Measurements from ENCODE around the gene CNTN4.

CNTN4 gene

DNA sequence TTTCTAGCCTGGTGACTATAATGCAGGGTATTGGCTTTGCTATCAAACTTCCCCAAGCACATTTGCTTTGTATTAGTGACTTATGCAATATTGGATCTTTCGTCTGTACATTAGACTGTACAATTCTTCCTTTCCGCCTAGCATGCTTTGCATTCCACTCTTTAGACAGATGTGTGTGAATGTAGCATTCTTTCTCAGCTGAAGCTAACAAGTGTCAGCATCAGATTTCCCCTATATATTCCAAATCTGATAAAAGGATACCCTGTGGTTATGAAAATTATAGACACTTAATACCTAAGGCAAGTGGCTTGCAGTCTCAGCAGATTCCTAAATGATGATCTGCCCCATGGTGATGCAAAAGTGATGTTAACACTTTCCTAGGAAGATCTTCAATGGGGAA, 360.1 kb downstream of the CNTN4 start:
- TF ChIP-seq TARDBP (IDR thresholded peaks at IDR 0.05) (no peak), NFRKB (IDR thresholded peaks at IDR 0.05) (no peak), LEF1 (IDR thresholded peaks at IDR 0.05; ENCODE audit: borderline replicate concordance) (no peak), L3MBTL2 (conservative IDR thresholded peaks at IDR 0.05) (no peak), FOXK2 (IDR thresholded peaks at IDR 0.05) (no peak), ZNF384 (IDR thresholded peaks at IDR 0.05) (no peak), CTBP1 (IDR thresholded peaks at IDR 0.05; ENCODE audit: borderline replicate concordance) (no peak), SP1 (IDR thresholded peaks at IDR 0.05) (no peak), ELF4 (IDR thresholded peaks at IDR 0.05) (no peak), FOXM1 (IDR thresholded peaks at IDR 0.05; ENCODE audit: borderline replicate concordance) (no peak), HDGF (IDR thresholded peaks at IDR 0.05; ENCODE audit: borderline replicate concordance) (no peak), SUZ12 (IDR thresholded peaks at IDR 0.05) (no peak), FOXA1 (IDR thresholded peaks at IDR 0.05) (no peak), BHLHE40 (IDR thresholded peaks at IDR 0.05; ENCODE audit: borderline replicate concordance) (no peak), ARNT (IDR thresholded peaks at IDR 0.05) (no peak)
- TF ChIP-seq, protein P1, sequence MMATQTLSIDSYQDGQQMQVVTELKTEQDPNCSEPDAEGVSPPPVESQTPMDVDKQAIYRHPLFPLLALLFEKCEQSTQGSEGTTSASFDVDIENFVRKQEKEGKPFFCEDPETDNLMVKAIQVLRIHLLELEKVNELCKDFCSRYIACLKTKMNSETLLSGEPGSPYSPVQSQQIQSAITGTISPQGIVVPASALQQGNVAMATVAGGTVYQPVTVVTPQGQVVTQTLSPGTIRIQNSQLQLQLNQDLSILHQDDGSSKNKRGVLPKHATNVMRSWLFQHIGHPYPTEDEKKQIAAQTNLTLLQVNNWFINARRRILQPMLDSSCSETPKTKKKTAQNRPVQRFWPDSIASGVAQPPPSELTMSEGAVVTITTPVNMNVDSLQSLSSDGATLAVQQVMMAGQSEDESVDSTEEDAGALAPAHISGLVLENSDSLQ (IDR thresholded peaks at IDR 0.05): no peak
- CTCF ChIA-PET: no interaction called here
- POLR2A ChIA-PET: no interaction called here
- no peak for DNase-seq (ENCODE audit: extremely low spot score)

DNA sequence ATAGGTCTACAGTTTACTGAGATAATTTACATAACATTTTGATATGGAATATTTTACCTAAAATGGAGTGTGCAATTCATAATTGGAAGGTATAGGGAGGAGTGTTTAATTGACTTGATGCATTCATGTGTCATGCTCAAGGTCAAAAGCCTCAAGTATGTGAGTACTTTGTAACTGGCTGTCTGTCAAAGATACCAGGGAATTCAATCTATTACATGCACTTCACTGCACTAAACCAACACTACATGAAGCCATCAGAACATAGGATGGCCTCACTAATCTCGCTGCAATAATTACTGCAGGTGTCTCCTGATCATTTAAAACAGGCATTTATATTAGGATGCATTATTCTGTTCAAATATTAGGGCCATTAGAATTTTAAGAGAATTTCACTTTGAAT, 367.2 kb downstream of the CNTN4 start:
- no peak for TF ChIP-seq CTBP1 (IDR thresholded peaks at IDR 0.05; ENCODE audit: borderline replicate concordance)
- no peak for TF ChIP-seq ARNT (IDR thresholded peaks at IDR 0.05)
- TF ChIP-seq FOXM1 (IDR thresholded peaks at IDR 0.05; ENCODE audit: borderline replicate concordance): no peak
- TF ChIP-seq NFRKB (IDR thresholded peaks at IDR 0.05): no peak
- TF ChIP-seq, protein P1 (IDR thresholded peaks at IDR 0.05): no peak
- TF ChIP-seq FOXK2 (IDR thresholded peaks at IDR 0.05): no peak
- ChIA-PET CTCF (no interaction called here), POLR2A (no interaction called here)
- DNase-seq (ENCODE audit: extremely low spot score): no peak

DNA sequence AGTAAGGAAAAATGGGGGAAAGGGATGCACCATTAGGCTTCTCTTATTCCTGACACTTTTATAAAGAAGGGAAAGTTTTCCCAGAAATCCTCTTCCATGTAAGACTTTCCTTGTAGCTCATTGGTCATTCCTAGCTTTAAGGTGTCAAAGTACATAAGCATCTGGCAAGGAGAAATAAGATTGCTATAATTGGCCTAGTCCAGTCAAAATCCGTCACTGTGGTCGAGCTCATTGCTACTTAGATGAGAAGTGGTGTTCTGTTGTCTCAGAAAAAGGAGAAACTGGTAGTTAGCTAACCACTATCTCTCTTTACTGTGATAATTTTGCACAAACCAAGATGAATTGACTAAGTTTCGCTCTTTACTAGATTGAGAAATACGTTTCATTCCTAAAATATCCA, 370.1 kb downstream of the CNTN4 start:
- ChIA-PET POLR2A (interaction anchor here (0.7 kb wide), 1 partner anchor 17 kb away, joined by 3 read pairs; no protein-coding TSS in a partner anchor), CTCF (no interaction called here)
- DNase-seq (ENCODE audit: extremely low spot score): no peak
- TF ChIP-seq SUZ12 (IDR thresholded peaks at IDR 0.05): no peak
- TF ChIP-seq ARNT (IDR thresholded peaks at IDR 0.05): no peak
- no peak for TF ChIP-seq FOXA1 (IDR thresholded peaks at IDR 0.05)
- no peak for TF ChIP-seq BHLHE40 (IDR thresholded peaks at IDR 0.05; ENCODE audit: borderline replicate concordance)

DNA sequence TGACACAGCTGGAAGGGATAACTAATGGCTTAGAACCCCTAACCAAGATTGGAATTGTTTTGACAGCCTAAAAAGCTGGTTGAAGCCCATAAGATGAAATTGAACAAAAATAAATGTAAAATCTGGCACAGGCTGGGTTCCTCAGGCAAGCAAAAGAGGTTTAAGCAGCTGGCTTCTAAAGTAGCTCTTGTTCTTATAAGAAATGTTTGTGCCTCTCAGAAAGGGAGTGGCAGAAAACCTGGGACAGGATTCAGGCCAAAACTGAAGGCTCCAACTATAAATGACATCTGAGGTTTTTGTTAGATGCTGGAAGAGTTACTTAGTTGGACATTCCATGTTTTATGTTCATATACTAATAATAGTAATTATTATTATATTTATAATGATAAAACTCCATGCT, 378.3 kb downstream of the CNTN4 start:
- TF ChIP-seq FOXM1 (IDR thresholded peaks at IDR 0.05; ENCODE audit: borderline replicate concordance) (no peak), BHLHE40 (IDR thresholded peaks at IDR 0.05; ENCODE audit: borderline replicate concordance) (no peak), HDGF (IDR thresholded peaks at IDR 0.05; ENCODE audit: borderline replicate concordance) (no peak), FOXA1 (IDR thresholded peaks at IDR 0.05) (no peak), NFRKB (IDR thresholded peaks at IDR 0.05) (no peak), TARDBP (IDR thresholded peaks at IDR 0.05) (no peak), FOXK2 (IDR thresholded peaks at IDR 0.05) (no peak), SUZ12 (IDR thresholded peaks at IDR 0.05) (no peak), LEF1 (IDR thresholded peaks at IDR 0.05; ENCODE audit: borderline replicate concordance) (no peak)
- DNase-seq (ENCODE audit: extremely low spot score): no peak
- ChIA-PET POLR2A (no interaction called here), CTCF (no interaction called here)

DNA sequence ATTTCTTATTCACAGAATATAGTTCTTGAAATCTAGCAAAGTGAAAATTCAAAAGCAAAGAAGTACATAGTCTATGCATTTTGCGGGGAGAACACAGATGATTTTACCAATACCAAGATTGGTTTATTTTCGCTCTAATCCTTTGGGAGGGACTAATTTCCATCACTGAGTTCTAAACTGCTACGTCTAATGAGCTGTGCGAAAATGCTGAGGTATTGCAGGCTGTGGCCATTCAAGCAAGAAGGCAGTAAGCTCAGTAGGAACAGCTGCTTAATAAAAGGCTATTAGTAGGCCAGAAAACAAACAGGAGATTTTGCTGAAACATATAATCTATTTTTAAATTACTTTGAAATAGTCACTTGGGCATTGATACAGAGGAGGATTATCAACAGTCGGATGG, 379.0 kb downstream of the CNTN4 start:
- TF ChIP-seq ZNF384 (IDR thresholded peaks at IDR 0.05): no peak
- no peak for TF ChIP-seq ARNT (IDR thresholded peaks at IDR 0.05)
- no peak for TF ChIP-seq BHLHE40 (IDR thresholded peaks at IDR 0.05; ENCODE audit: borderline replicate concordance)
- TF ChIP-seq ELF4 (IDR thresholded peaks at IDR 0.05): no peak
- no peak for TF ChIP-seq LEF1 (IDR thresholded peaks at IDR 0.05; ENCODE audit: borderline replicate concordance)
- TF ChIP-seq TARDBP (IDR thresholded peaks at IDR 0.05): no peak
- TF ChIP-seq FOXA1 (IDR thresholded peaks at IDR 0.05): no peak
- TF ChIP-seq FOXM1 (IDR thresholded peaks at IDR 0.05; ENCODE audit: borderline replicate concordance): no peak
- TF ChIP-seq SP1 (IDR thresholded peaks at IDR 0.05): no peak
- no peak for TF ChIP-seq FOXK2 (IDR thresholded peaks at IDR 0.05)
- no peak for TF ChIP-seq L3MBTL2 (conservative IDR thresholded peaks at IDR 0.05)
- no peak for TF ChIP-seq SUZ12 (IDR thresholded peaks at IDR 0.05)
- TF ChIP-seq CTBP1 (IDR thresholded peaks at IDR 0.05; ENCODE audit: borderline replicate concordance): no peak
- no peak for TF ChIP-seq HDGF (IDR thresholded peaks at IDR 0.05; ENCODE audit: borderline replicate concordance)
- TF ChIP-seq, protein P1 (IDR thresholded peaks at IDR 0.05): no peak
- no peak for TF ChIP-seq NFRKB (IDR thresholded peaks at IDR 0.05)
- POLR2A ChIA-PET: no interaction called here
- no peak for DNase-seq (ENCODE audit: extremely low spot score)
- CTCF ChIA-PET: no interaction called here

DNA sequence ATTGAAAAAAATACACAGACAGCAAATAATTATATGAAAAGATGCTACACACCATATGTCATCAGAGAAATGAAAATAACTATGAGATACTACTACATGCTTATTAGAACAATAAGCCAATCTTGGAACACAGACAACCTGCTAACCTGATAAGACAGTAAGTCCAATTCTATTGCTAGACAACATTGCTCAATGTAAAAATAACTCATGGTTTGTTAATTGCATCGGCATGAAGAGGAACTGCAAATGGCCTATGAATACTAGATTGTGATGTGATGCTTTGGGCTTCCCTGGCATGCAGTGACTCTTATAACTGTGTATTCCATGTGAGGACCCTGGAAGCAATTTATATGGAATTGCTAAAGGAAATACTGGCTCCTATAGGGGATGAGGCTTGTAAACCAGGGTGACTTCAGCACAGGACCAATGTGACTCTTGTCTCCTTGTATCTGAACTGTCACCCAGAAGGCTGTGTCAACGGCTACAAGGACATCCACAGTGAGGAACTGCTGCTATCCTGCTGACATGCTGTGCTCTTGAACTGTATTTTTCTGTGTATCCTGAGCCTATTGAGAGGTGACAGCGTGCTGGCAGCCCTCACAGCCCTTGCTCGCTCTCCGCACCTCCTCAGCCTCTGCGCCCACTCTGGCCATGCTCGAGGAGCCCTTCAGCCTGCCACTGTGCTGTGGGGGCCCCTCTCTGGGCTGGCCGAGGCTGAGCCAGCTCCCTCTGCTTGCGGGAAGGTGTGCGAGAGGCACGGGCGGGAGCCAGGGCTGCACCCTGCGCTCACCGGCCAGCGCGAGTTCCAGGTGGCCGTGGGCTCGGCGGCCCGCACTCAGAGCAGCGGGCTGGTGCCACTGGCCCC, 385.7 kb downstream of the CNTN4 start:
- no peak for DNase-seq (ENCODE audit: extremely low spot score)
- TF ChIP-seq ELF4 (IDR thresholded peaks at IDR 0.05) (no peak), TARDBP (IDR thresholded peaks at IDR 0.05) (no peak), HDGF (IDR thresholded peaks at IDR 0.05; ENCODE audit: borderline replicate concordance) (no peak), SP1 (IDR thresholded peaks at IDR 0.05) (no peak), ARNT (IDR thresholded peaks at IDR 0.05) (no peak), L3MBTL2 (conservative IDR thresholded peaks at IDR 0.05) (no peak), BHLHE40 (IDR thresholded peaks at IDR 0.05; ENCODE audit: borderline replicate concordance) (no peak), FOXA1 (IDR thresholded peaks at IDR 0.05) (no peak), LEF1 (IDR thresholded peaks at IDR 0.05; ENCODE audit: borderline replicate concordance) (no peak), NFRKB (IDR thresholded peaks at IDR 0.05) (no peak), FOXM1 (IDR thresholded peaks at IDR 0.05; ENCODE audit: borderline replicate concordance) (no peak), FOXK2 (IDR thresholded peaks at IDR 0.05) (no peak), ZNF384 (IDR thresholded peaks at IDR 0.05) (no peak), CTBP1 (IDR thresholded peaks at IDR 0.05; ENCODE audit: borderline replicate concordance) (no peak), SUZ12 (IDR thresholded peaks at IDR 0.05) (no peak)
- TF ChIP-seq, protein P1 (IDR thresholded peaks at IDR 0.05): no peak
- CTCF ChIA-PET: no interaction called here
- POLR2A ChIA-PET: no interaction called here

All from HEK293T (cell line).